ENCODE results near the gene DVL1. TPM values are rescaled to one million over a fixed set of nuclear protein-coding genes. Genes with fewer than 3 reads are reported as not detected.

Gene DVL1
- total and polyA plus RNA-seq, 9 of the 15 experiments (the other 6 are each of a cell fraction or from before 2014, with no cell fraction given): 0.62 to 135 (median 24.3) TPM

DNA sequence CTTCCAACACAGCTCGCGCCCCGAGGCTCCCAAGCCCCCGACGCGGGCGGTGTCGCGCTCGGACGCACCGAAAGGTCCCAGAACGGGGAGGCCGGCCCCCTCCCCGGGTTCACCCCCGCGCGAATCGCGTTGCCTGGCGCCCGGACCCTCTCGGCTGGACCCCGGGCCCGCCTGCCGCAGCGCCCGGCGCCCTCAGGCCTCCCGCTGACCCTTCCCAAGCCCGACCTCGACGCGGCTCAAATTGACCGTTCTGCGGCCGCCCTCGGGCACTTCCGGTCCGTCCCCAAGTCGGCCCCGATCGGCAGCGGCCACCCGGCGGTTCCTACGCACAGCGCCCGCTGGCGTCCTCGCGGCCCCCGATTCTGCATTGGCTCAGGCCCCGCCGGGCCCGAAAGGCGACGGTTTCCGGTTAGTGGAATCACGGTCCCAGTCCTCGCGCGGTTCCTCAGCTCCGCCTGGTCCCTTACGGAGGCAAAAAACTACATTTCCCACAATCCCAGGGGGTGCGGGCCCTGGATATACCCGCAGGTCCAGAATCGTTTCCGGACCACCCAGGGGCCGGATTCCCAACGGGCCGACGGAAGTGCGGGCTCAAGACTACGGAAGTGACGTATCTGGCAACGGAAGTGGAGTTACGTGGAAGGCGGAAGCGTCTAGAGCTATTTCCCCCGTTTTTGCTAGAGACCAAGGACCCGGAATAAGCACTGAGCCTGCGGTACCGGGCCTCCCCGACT is 25.9 kb upstream of the DVL1 start, which contains the start of gene AURKAIP1 (continued):
- TF ChIP-seq, protein P1, sequence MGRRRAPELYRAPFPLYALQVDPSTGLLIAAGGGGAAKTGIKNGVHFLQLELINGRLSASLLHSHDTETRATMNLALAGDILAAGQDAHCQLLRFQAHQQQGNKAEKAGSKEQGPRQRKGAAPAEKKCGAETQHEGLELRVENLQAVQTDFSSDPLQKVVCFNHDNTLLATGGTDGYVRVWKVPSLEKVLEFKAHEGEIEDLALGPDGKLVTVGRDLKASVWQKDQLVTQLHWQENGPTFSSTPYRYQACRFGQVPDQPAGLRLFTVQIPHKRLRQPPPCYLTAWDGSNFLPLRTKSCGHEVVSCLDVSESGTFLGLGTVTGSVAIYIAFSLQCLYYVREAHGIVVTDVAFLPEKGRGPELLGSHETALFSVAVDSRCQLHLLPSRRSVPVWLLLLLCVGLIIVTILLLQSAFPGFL (CRISPR knock-in tag; IDR thresholded peaks at IDR 0.05): peak; percentile 99
- TF ChIP-seq ETV6 (IDR thresholded peaks at IDR 0.05; ENCODE audit: borderline replicate concordance in 1 of 2, low read depth in 2 of 2, low read length in 1 of 2) (no peak; a peak in 1 of 4 replicates), ETV6 (CRISPR knock-in tag; IDR thresholded peaks at IDR 0.05; ENCODE audit: borderline replicate concordance) (peak; percentile 68; the same call in 1 of the 2 replicates), JUNB (CRISPR knock-in tag; conservative IDR thresholded peaks at IDR 0.05) (no peak), ZNF316 (IDR thresholded peaks at IDR 0.05) (no peak), ARHGAP35 (IDR thresholded peaks at IDR 0.05; ENCODE audit: partially characterized antibody) (peak; percentile 91), IFI16 (CRISPR knock-in tag; IDR thresholded peaks at IDR 0.05) (no peak), ZNF77 (CRISPR knock-in tag; IDR thresholded peaks at IDR 0.05) (no peak), FOXJ3 (CRISPR knock-in tag; IDR thresholded peaks at IDR 0.05) (no peak), ZBTB17 (CRISPR knock-in tag; IDR thresholded peaks at IDR 0.05) (peak; percentile 84), NONO (IDR thresholded peaks at IDR 0.05; ENCODE audit: low read depth in 2 of 2, low read length in 1 of 2) (peak; percentile 89 to 95; a peak in 3 of 4 replicates), E2F4 (CRISPR knock-in tag; IDR thresholded peaks at IDR 0.05; ENCODE audit: low read depth) (peak; percentile 55; the same call in 1 of the 2 replicates), HDAC1 (IDR thresholded peaks at IDR 0.05) (peak in 1 of 2 experiments; percentile 51; a peak in 2 of 4 replicates), ZNF277 (CRISPR knock-in tag; IDR thresholded peaks at IDR 0.05; ENCODE audit: borderline replicate concordance) (no peak), FOXK2 (conservative IDR thresholded peaks at IDR 0.05 in 1 of 2, IDR thresholded peaks at IDR 0.05 in 1 of 2; ENCODE audit: low read depth in 2 of 2) (peak; percentile 64 to 89; a peak in 2 of 4 replicates), TBP (optimal IDR thresholded peaks at IDR 0.05; ENCODE audit: low read depth, low read length) (peak; percentile 37), TGIF2 (CRISPR knock-in tag; IDR thresholded peaks at IDR 0.05) (no peak; the same call in 1 of the 2 replicates), ILF3 (IDR thresholded peaks at IDR 0.05; ENCODE audit: borderline replicate concordance) (peak; percentile 88; the same call in 1 of the 2 replicates), CREB1 (IDR thresholded peaks at IDR 0.05) (peak; percentile 90), CREB1 (CRISPR knock-in tag; IDR thresholded peaks at IDR 0.05) (peak; percentile 96)
- TF ChIP-seq, protein P2, sequence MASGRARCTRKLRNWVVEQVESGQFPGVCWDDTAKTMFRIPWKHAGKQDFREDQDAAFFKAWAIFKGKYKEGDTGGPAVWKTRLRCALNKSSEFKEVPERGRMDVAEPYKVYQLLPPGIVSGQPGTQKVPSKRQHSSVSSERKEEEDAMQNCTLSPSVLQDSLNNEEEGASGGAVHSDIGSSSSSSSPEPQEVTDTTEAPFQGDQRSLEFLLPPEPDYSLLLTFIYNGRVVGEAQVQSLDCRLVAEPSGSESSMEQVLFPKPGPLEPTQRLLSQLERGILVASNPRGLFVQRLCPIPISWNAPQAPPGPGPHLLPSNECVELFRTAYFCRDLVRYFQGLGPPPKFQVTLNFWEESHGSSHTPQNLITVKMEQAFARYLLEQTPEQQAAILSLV (tag; IDR thresholded peaks at IDR 0.05): peak; percentile 67; the same call in 1 of the 2 replicates
- TF ChIP-seq, protein P3, sequence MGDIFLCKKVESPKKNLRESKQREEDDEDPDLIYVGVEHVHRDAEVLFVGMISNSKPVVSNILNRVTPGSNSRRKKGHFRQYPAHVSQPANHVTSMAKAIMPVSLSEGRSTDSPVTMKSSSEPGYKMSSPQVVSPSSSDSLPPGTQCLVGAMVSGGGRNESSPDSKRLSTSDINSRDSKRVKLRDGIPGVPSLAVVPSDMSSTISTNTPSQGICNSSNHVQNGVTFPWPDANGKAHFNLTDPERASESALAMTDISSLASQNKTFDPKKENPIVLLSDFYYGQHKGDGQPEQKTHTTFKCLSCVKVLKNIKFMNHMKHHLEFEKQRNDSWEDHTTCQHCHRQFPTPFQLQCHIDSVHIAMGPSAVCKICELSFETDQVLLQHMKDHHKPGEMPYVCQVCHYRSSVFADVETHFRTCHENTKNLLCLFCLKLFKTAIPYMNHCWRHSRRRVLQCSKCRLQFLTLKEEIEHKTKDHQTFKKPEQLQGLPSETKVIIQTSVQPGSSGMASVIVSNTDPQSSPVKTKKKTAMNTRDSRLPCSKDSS (IDR thresholded peaks at IDR 0.05; ENCODE audit: low read depth, partially characterized antibody): no peak
